HG02588 (cell line): Measurements from ENCODE around the gene SPECC1L.

Experiments used
- ATAC-seq: cut with Tn5 transposase; IDR thresholded peaks from one replicate; pipeline ENCODE4 v1.9.1; 2021; ENCODE audit warnings: mild to moderate bottlenecking, moderate library complexity; ENCODE audit not compliant: unreplicated experiment

Gene SPECC1L

DNA sequence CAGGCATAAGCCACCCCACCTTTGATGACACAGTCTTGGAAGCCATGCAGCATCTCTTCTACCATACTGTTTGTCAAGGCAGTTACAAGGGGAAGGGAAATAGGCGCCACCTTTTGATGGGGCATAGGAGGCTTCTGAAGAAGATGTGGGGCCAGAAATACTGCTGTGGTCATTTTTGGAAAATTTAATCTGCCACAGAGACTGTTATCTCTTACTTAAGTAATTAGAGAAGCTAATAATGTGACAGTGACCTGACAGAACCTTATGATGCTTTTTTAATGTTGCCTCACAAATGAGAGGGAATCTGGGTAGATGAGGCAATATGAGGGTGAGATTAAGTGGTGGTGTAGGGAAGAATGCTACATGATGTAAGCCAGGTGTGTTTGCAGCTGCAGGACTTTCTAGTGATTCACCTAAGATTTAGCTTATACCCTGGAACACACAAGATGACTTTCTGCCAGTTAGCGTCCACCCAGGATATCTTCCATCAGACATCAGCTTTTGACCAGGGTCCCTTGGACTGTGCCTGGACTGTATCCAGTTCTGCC is 122.5 kb downstream of the SPECC1L start:
- no peak for ATAC-seq

DNA sequence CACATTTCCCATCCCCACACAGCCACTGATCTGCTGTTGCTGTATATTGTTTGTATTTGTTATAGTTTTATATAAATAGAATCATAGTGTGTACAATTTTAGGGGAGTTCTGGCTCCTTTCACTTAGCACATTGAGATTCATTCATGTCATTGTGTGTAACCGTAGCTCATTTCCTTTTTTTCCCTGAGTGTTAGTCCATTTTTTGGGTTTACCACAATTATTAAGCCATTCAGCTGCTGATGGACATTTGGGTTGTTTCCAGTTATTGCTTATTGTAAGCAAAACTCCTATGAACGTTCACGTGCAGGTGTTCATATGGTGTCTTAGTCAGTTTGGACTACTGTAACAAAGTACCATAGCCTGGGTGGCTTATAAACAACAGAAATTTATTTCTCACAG is 123.2 kb downstream of the SPECC1L start:
- ATAC-seq, result no peak

DNA sequence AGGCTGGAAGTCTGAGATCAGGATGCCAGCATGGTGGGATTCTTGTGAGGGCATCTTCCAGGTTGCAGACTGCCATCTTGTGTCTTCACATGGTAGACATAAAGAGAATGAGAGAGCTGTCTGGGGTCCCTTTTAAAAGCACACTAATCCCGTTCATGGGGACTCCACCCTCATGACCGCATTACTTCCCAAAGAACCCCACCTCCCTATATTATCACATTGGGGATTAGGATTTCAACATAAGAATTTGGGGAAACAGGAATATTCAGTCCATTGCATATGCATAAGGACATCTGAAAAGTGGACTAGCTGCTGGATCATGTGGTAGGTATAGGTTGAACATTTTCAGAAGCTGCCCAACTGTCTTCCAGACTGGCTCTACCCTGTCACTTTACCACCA is 123.6 kb downstream of the SPECC1L start:
- ATAC-seq, result no peak

DNA sequence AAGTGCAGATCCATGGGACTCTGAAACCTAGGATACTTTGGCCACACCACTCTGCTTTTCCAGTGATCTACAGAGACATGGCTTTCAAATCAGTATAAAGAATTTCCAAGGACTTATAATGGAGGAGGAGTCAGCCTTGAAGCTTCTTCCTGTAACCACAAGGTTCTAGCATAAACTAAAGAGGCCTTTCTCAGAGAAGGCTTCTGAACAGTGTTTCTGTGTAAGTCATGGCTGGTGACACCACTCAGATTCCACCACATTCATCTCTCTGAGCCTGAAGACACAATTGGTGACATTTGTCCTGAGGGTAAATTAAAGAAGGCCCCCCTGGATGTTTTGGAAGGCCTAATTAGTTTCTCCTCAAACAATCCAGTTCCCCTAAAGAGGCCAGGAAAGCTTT is 127.8 kb downstream of the SPECC1L start:
- ATAC-seq, result no peak

DNA sequence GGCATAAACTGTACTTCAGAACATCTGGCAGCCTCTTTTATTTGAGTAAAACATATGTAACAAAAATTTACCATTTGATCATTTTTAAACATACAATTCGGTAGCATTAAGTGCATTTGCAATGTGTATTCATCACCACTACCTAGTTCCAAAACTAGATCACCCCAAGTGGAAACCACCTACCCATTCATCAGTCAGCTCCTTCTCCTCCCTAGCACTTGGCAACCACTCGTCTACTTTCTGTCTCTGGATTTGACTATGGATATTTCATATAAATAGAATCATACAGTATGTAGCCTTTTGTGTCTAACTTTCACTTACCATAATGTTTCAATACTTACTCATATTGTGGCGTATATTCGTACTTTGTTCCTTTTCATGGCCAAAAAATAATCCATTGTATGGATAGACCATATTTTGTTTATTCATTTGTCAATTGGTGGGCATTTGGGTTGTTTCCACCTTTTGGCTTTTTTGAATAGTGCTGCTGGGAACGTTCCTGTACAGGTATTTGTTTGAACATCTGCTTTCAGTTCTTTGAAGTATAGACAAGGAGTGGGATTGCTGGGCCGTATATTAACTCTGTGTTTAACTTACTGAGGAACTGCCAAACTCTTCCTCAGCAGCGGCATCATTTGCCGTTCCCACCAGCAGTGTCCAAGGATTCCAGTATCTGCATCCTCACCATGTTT is 129.5 kb downstream of the SPECC1L start:
- ATAC-seq, result no peak

DNA sequence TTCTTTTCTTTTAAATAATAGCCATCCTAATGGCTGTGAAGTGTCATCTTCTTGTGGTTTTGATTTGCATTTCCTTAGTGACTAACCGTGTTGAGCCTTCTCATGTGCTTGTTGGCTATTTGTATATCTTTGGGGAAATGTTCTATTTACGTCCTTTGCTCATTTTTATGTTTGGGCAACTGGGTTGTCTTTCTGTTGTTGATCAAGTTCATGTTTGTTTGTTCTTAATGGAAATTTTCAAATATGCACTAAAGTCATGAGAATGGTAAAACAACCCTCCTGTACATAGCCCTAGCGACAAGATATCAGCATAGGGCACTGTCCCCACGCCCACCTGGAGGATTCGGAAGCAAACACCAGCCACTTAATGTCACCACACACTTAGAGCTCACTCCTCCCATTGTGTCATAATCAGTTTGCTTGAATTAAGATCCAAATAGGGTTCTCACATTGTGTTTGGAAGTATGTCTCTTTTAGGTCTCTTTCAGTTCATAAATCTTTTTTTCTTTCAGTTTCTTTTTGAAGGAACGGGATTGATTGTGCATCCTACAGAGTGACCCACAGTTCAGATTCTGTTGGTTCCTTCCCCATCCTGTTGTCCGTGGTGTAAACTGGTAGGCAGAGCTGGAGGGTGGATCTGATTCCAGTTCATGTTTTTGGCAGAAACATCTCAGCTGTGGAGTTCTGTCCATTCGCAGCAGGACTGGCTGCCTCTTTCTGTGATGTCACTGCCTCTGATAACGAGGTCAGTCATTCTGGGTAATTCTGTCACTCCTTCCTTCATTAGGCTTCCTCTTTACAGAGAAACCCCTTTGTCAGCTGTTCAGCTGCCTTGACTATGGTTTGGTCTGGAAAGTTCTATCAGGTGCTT is 130.3 kb downstream of the SPECC1L start:
- ATAC-seq, result no peak

DNA sequence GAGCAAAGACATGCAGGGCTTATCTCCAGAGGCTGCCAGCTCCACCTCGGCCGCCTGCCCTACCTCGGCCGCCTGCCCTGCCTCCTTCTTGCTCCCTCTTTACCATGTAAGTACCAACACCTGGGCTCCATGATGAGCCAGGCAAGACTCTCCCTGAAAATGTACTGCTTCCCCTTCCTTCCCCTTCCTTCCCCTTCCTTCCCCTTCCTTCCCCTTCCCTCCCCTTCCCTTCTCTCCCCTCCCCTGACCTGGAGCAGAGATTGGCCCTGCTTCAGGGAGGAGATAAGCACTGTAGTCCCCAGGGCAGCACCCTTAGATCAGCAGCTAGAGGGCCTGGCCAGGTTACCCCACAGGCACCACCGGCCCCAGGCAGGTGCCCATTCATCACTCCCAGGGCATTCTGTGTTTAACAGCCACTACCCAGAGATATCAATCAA is 131.3 kb downstream of the SPECC1L start:
- ATAC-seq, result no peak

DNA sequence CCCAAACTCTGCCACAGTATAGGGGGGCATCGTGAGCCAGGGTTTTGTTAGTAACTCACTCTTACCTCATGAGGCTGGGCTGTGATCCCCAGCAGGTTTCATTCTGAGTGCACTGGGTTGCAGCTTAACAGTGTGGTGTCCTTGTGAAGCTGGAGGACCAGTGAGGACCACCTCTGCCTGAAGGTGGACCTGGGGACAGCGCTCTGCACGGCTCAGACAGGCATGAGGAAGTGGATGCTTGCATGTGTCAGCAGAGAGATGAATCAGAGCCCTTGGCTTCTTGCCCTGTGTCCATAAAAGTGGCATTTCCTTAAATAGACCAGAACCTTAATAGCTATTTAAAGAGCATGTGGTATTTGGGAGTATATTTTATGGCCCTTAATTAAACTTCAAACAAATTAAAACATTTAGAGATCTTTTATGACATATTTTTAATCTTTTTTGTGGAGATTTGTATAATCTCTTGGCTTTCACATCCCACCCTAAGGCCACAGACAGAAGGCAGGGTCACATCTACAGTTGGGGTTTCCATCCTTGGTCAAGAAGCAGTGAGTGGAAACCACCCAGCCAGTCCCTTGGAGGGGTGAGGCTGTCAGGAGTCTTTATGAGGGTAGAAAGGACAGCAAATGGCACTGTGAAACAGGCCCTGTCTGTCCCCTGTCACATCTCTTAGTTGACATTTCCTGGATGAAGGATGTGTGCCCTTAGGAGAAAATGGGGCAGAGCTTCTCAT is 132.0 kb downstream of the SPECC1L start:
- ATAC-seq, result no peak

DNA sequence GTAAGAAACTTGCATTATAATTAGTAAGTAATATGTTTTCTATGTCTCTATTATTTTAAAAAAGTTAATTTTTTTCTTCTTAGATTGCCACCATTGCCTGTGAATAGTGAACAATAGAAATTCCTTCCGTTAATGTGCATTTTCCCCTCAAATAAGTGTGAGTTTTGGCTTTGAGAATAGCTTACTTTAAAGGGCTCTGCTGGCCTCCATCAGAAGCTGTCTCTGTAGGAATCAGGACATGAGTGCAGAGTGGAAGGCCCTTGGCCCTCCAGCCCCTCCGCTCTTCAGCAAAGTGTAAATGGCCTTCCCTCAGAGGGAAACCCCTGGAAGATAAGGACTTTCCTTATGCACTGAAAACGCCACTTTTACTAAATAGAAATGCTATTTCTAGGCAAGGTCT is 132.7 kb downstream of the SPECC1L start:
- no peak for ATAC-seq

DNA sequence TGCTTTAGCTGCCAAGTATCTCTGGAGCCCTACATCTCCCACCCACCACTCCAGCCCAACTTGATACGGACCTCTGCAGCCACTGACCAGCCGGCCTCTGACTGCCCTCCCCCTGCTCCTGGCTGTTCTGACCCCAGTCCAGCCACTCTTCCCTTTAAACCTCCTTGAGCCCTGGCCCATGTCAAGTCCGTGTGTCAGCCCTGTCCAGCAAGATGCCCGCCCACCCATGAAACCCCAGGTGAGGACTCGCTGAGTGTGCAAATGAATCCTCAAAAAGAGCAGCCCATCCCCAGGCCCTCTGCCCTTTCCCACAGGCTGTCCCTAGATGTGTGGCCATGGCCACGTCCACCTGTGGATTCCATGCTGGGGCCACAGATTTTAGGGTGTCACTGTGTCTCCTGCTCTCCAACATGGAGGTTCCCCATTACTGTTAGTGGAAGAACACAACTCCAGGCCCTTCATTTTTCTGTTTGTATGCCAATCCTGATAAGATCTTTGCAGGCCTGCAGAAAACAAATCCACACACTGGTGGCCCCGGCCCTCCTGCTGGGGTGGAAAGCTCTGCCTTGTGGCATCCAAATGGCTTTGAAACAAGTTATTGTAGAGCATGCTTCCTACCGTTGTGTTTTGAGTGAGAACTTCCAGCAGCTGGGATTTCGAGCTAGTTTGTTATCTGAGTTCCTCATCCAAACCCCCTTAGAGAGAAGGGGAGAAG is 134.1 kb downstream of the SPECC1L start:
- ATAC-seq, result no peak

DNA sequence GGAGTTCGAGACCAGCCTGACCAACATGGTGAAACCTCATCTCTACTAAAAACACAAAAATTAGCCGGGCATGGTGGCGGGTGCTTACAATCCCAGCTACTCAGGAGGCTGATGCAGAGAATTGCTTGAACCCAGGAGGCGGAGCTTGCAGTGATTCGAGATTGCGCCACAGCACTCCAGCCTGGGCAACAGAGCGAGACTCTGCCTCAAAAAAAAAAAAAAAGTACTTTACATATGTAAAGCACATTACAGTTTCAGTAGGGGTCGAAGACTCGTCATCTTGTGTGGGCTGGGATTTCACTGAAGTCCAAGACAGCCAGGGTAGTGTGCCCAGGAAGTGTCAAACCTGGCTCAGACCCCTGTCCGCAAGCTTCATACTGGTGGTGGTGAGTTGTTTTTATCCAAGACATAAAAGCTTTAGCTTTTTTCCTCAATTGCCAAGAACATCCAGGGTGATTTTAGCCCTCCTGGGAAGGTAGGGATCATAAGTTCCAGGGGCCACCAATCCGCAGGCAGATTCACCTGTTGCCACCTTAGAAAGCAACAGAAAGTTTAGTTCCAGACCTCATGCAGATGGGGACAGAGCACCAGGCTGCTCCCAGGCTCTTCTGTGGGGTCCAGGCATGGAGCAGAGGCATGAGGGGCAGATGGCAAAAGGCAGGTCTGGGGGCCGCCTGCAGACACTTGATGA is 135.1 kb downstream of the SPECC1L start:
- ATAC-seq, result no peak

DNA sequence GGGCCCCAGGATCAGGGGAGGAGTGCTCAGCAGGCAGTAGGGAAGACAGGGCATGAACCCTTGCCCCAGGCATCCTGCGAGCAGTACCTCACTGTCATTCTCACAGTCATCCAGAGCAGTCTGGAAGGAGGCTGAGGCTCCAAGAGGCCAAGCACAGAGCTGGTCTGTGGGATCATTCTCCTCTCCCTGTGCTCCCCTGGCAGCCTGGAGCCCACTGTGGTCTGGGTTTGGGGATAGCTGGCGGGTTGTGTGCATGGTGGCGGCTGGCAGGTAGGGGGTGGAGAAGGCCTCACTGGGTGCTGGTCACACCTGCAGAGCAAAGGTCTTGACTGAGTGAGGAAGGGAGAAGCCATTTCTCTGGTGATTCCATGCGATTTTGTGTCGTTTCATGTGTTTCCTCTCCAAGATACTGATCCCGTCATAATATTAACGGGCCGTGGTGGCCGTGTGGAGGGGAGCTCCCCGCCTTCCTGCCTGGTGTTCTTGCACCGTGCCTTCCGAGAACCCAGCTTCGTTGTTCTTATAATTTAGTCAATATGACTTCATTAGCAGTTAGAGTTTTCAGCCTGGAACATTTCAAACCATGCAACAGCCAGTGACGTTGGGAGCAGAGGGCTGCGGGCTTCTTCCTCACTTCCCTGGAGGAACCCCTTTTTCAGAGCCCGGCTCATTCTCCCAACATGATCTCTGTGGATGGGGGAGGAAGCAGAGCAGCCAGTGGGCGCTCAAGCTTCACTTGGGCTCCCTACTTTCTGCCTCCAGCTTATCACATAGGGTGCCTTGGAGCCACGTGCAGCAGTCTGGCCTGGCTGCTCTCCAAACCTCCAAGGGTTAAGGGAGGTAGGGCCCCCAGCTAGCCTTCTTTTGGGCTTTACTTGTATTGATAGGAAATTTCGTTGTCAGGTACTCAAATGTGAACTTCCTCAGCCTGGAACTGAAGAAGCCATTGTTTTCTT is 136.0 kb downstream of the SPECC1L start:
- no peak for ATAC-seq

DNA sequence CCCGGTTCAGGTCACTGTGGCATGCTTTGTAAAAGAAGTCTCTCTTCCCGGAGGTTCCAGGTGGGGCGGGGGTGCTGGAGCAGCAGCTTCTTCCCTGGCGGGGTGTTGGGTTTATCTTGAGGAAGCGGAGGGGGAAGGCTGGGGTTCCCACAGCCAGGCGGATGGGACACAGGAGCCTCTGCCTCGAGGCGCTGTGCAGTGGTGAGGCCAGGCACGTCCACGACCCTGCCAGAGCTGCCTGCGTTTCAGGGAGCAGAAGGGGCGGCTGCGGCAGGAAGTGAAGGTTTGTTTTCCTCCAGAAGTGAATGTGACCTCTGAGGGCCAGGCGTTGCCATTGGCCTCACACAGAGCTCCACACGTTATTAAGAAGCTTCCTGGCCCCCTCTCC is 136.6 kb downstream of the SPECC1L start:
- no peak for ATAC-seq

DNA sequence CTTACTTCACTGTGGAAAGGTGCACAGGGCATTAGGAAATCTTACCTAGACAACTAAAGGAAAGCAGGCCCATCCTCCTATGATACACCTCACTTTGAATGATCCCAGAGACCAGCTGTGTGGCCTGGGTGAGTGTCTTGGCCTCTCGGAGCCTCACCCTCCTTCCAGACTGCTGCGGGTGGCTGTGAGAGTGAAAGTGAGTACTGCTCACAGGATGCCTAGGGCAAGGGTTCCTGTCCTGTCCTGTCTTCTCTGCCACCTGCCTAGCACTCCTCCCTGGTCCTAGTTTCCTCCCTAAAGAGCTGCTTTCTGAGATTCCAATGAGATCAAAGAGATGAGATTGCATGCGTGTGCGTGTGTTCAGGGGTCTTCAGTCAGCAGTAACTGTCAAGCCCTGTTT is 137.3 kb downstream of the SPECC1L start:
- no peak for ATAC-seq

DNA sequence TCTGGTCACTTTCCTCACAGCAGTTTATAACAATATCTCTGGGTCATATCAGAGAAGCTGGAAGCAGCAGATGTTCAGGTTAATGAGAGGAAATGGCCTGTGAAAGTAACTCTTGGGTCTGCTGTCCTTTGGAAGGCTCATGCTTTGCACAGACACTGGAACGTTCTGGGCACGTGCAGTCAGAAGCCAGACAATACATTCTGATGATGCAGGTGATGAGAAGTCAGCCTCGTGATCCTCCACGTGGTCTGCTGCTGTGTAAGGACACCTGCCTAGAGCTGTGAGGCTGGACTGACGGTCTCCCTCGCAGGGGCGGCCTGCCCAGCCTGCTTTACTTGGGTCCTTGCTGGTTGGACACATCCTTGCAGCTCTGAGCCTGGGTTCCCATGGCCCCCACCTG is 138.0 kb downstream of the SPECC1L start:
- ATAC-seq, result no peak

DNA sequence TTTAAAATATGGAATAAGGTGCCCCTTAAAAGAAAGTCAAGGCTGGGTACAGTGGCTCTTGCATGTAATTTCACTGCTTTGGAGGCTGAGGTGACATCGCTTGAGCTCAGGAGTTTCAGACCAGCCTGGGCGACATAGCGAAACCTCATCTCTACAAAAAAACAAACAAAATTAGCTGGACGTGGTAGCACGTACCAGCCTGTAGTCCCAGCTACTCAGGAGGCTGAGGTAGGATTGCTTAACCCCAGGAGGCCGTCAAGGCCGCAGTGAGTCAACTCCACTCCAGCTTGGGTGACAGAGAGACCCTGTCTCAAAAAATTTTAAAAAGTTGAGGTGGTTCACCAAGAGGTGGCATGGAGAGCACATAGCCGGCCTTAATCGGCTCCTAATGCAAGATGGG is 139.1 kb downstream of the SPECC1L start:
- ATAC-seq, result no peak

DNA sequence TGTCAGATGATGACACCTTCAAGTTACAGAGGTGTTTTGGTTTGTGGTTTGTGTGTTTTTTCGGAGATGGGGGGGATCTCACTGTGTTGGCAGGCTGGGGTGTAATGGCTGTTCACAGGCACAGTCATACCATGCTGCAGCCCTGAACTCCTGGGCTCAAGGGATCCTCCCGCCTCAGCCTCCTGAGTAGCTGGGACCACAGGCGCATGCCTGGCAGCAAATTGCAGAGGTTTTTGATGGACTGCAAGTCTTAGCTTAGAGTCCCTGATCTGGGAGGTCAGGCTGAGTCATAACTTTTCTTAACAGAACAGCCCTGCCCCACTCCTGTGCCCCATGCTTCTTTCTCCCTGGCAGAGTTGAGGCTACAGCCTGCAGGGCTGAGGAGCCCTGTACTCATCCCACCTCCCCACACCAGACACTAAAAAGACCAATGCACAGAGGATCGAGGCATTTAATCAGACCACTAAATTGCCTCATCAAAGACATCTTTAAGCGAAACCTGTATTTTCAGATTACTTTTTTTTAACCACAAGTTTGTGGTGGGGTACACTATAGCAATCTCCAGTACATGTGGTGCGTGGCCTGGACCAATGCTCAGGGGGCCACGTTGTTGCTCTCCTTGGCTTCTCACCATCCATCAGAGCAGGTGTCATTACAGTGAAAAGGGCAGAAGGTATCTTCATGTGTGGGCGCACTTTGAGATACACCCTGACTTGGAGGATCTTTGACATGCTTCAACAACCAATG is 139.7 kb downstream of the SPECC1L start:
- ATAC-seq, result no peak

DNA sequence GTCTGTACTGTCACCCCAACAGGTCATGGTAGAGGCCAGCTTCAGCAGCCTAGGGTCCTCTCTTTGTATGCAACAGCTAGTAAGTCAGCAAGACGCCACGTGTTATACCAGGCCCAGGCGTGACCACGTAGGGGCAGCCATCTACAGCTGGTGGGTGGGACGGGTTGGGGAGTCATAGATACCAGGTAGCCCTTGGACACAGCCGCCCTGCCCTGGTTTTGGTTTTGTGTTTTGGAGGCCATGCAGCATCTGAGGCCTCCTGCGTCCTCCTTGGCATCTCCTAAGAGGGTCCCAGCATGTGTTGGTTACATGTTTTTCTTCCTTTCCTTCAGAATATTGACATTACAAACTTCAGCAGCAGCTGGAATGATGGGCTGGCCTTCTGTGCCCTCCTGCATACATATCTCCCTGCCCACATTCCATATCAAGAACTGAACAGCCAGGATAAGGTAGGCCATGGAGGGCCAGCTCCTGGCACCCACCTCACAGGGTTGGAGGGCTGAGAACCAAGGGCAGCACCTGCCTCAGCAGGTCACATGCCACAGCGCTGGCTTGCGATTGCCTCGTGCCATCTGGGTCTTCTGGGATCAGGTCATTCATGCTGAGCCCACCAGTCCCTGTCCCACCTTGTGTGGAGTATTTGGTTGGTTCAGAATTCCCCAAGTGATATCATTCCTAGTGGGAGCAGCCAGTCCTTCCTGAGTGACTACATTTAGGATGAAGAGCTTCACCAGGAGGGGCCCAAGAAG is 140.8 kb downstream of the SPECC1L start:
- no peak for ATAC-seq
